ENCODE data around the gene CCNE1. TPM values are rescaled to one million over a fixed set of nuclear protein-coding genes. Genes with fewer than 3 reads are reported as not detected.

Gene CCNE1
- polyA plus RNA-seq, 1 donor (not counting 4 experiments of a cell fraction or from before 2014, with no cell fraction given) = 11.2 TPM

DNA sequence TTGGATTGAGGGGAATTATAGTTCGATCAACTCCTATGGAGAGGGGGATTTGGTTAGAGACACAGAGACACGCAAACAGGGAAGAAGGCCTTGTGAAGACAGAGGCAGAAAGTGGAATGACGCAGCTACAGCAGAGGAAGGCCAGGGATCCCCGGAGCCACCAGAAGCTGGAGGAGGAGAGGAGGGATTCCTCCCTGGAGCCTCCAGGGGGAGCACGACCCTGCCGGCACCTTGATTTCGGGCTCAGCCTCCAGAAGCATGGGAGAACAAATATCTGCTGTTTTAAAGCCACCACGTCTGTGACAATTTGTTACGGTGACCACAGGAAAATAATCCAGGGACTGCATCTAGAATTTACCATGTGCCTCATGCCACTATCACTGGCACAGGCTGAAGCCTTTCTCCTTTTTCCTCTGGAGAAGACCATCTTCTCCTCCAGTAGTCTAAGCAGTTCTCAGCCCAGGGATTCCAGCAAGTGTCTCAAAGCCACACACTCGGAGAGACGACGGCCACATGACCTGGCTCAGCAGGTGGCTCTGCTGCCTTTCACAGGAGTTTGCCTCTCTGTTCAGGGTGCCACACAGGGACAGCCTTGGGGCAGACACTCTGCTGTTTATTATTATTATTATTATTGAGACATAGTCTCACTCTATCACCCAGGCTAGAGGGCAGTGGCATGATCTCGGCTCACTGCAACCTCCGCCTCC, 39.9 kb upstream of the CCNE1 start:
- no peak for DNase-seq (ENCODE audit: low read depth, low spot score)
- H3K4me2 ChIP-seq (ENCODE audit: control insufficient read depth, extremely low read depth, insufficient read depth, low read depth, low read length) = no peak overlapping the region
- H3K79me2 ChIP-seq (ENCODE audit: control insufficient read depth, insufficient read depth, low read length) = no peaks in the 10 kb centered on the region
- H3K36me3 ChIP-seq (ENCODE audit: control insufficient read depth in 2 of 2, extremely low read depth in 1 of 2, insufficient read depth in 2 of 2, low read length in 2 of 2) = no peaks in the 10 kb centered on the region
- no peak overlapping the region for H3K27ac ChIP-seq (ENCODE audit: control insufficient read depth, insufficient read depth, low read length)
- FAIRE-seq = no peak
- H3K27me3 ChIP-seq (ENCODE audit: control insufficient read depth, extremely low read depth, insufficient read depth, low read length) = no peaks in the 10 kb centered on the region
- dilution Hi-C loops (cut with MboI; ENCODE audit: extremely low pct_ligation_motif_present, low sequenced_read_pairs) = no loop called here
- H3K9me1 ChIP-seq (ENCODE audit: control insufficient read depth, extremely low read depth, insufficient read depth, low read length) = no peaks in the 10 kb centered on the region
- H3K9ac ChIP-seq (ENCODE audit: control insufficient read depth, extremely low read depth, insufficient read depth, low read length) = no peak overlapping the region
- H3K4me3 ChIP-seq (ENCODE audit: control insufficient read depth in 2 of 3, extremely low read depth in 1 of 3, insufficient read depth in 2 of 3, low read depth in 1 of 3, low read length in 3 of 3) = no peak overlapping the region
- no peaks in the 10 kb centered on the region for H3K9me3 ChIP-seq (ENCODE audit: control insufficient read depth, low read depth, low read length)
- H3K4me1 ChIP-seq (ENCODE audit: control insufficient read depth, extremely low read depth, insufficient read depth, low read length) = no peaks in the 10 kb centered on the region
- H4K20me1 ChIP-seq (ENCODE audit: control insufficient read depth, extremely low read depth, insufficient read depth, low read length) = no peaks in the 10 kb centered on the region
- TF ChIP-seq, protein P1, sequence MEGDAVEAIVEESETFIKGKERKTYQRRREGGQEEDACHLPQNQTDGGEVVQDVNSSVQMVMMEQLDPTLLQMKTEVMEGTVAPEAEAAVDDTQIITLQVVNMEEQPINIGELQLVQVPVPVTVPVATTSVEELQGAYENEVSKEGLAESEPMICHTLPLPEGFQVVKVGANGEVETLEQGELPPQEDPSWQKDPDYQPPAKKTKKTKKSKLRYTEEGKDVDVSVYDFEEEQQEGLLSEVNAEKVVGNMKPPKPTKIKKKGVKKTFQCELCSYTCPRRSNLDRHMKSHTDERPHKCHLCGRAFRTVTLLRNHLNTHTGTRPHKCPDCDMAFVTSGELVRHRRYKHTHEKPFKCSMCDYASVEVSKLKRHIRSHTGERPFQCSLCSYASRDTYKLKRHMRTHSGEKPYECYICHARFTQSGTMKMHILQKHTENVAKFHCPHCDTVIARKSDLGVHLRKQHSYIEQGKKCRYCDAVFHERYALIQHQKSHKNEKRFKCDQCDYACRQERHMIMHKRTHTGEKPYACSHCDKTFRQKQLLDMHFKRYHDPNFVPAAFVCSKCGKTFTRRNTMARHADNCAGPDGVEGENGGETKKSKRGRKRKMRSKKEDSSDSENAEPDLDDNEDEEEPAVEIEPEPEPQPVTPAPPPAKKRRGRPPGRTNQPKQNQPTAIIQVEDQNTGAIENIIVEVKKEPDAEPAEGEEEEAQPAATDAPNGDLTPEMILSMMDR (optimal IDR thresholded peaks at IDR 0.05 in 1 of 3, IDR thresholded peaks at IDR 0.05 in 1 of 3, conservative IDR thresholded peaks at IDR 0.05 in 1 of 3; ENCODE audit: extremely low read depth in 1 of 3, insufficient read depth in 2 of 3, low read length in 3 of 3) = peak; percentile 70 to 90 (median 73)
- no peak for TF ChIP-seq EZH2 (IDR thresholded peaks at IDR 0.05; ENCODE audit: low read length)
- H2AFZ ChIP-seq (ENCODE audit: control insufficient read depth, low read length) = peak overlapping the region; percentile 40

DNA sequence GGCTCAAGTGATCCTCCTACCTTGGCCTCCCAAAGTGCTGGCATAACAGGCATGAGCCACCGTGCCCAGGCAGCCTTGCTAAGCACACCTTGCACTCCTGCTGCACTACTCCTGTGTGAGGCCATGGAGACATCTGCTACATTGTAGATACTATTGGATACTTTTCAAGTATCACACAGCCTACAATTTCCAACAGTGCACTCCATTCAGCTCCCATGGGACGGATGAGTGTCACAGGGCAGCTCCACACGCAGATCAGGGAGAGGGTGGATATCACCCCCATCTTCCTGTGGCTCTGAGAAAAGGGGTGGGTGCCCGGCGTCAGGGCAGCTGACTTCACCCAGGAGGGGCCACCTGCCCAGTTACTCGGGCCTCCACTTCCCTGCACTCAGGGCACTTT, 39.1 kb upstream of the CCNE1 start:
- H3K4me1 ChIP-seq (ENCODE audit: control insufficient read depth, extremely low read depth, insufficient read depth, low read length) = no peaks in the 10 kb centered on the region
- no peaks in the 10 kb centered on the region for H4K20me1 ChIP-seq (ENCODE audit: control insufficient read depth, extremely low read depth, insufficient read depth, low read length)
- no peak overlapping the region for H3K4me3 ChIP-seq (ENCODE audit: control insufficient read depth in 2 of 3, extremely low read depth in 1 of 3, insufficient read depth in 2 of 3, low read depth in 1 of 3, low read length in 3 of 3)
- dilution Hi-C loops (cut with MboI; ENCODE audit: extremely low pct_ligation_motif_present, low sequenced_read_pairs) = no loop called here
- no peak overlapping the region for H2AFZ ChIP-seq (ENCODE audit: control insufficient read depth, low read length)
- TF ChIP-seq, protein P1 (optimal IDR thresholded peaks at IDR 0.05 in 1 of 3, IDR thresholded peaks at IDR 0.05 in 1 of 3, conservative IDR thresholded peaks at IDR 0.05 in 1 of 3; ENCODE audit: extremely low read depth in 1 of 3, insufficient read depth in 2 of 3, low read length in 3 of 3) = no peak
- TF ChIP-seq EZH2 (IDR thresholded peaks at IDR 0.05; ENCODE audit: low read length) = no peak
- no peaks in the 10 kb centered on the region for H3K79me2 ChIP-seq (ENCODE audit: control insufficient read depth, insufficient read depth, low read length)
- H3K9me1 ChIP-seq (ENCODE audit: control insufficient read depth, extremely low read depth, insufficient read depth, low read length) = no peaks in the 10 kb centered on the region
- H3K9me3 ChIP-seq (ENCODE audit: control insufficient read depth, low read depth, low read length) = no peaks in the 10 kb centered on the region
- no peak overlapping the region for H3K4me2 ChIP-seq (ENCODE audit: control insufficient read depth, extremely low read depth, insufficient read depth, low read depth, low read length)
- no peak overlapping the region for H3K9ac ChIP-seq (ENCODE audit: control insufficient read depth, extremely low read depth, insufficient read depth, low read length)
- H3K27ac ChIP-seq (ENCODE audit: control insufficient read depth, insufficient read depth, low read length) = no peak overlapping the region
- DNase-seq (ENCODE audit: low read depth, low spot score) (no peak), FAIRE-seq (no peak)
- no peaks in the 10 kb centered on the region for H3K27me3 ChIP-seq (ENCODE audit: control insufficient read depth, extremely low read depth, insufficient read depth, low read length)
- no peaks in the 10 kb centered on the region for H3K36me3 ChIP-seq (ENCODE audit: control insufficient read depth in 2 of 2, extremely low read depth in 1 of 2, insufficient read depth in 2 of 2, low read length in 2 of 2)

Measured in keratinocyte (primary cell).